DMS153 (cell line): ENCODE results near the gene ITPRID2.
"Not testable (repeated sequence)": the region's sequence is repeated elsewhere in the genome, so short reads cannot be mapped to it uniquely, and the experiment has no call there.

ENCODE experiments used
- DNase-seq: peaks from one replicate; lab custom pipeline; 2025; lab: John Stamatoyannopoulos, UW

The ITPRID2 gene

DNA sequence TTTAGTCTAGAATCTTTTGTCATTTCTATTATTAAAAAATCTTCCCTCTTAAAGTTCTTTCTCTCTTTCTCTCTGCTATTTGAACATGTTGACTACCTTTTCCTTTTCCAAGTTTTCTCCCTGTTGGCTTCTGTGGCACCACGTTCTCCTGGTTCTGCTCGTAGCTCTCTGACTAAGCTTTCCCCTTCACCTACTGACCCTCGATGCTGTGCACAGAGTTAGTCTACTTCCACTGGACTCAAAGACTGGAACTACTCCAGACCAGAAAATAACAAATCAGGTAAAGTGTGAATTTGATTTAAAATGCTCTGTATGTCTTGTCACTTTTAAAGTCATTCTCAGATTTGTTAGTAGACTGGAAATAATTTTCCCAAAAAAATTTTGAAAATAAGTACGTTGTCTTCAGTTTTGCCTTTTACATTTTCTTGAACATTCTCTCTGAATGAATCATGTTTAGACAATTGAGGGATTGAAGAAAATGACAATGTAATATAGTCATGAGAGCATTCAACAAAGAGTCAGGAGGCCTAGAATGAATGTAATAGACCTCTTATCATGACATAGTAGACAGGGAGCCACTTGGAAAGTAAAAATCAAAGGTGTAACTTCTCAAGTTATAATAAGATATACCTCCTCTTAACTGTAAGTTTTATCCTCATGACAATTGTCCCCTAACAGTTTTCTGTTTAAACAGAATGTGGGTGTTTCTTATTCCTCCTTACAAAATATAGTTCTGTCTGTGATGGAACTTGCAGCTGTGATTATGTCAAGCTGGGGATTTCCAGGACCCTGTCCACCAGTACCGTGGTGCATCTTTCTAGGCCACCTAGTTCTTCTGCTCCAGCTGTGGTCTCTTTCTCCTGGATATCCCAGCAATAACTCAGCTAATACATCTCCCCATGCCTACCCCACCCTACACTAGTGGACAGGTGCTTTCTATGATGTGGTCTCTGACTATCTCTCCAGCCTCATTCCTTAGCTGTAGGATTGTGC is 25.5 kb downstream of the ITPRID2 start:
- no peak for DNase-seq

DNA sequence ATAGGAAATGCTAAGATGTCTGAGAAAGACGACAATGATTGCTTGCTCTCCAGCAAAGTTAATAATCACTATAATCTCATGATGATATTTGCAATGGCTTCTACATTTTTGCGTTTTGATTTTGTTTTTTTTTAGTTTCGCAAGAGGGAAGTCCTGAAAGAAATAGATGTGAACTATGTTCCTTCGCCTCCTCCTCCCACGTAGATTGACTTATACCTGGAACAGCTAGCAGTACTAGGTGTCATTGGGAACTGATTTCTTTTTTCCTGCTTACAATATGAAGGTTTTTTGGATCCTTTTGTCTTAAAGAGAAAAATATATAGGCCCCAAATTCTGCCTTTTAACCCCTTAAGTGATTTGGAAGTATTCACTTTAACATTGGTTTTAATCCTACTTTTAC is 26.7 kb downstream of the ITPRID2 start:
- DNase-seq: no peak

DNA sequence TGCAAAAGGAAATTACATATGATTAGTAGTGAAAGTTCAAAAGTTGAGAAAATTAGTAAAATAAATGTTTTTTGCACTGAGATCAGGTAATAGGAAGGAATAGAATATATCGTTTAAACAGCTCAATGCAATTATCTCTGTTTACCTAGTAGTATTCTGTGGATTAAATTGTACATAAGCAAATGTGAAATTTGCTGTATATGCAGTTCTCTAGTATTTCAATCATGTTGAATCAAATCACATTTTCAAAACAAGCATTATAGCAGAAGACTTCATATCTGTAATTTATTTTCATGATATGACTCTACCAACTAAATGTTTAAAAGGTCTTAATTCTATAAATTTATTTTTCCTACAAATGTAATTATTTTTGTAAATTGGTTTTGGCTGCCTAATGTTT is 31.6 kb downstream of the ITPRID2 start:
- DNase-seq: no peak

GRCh38 chr2:181924336-181924735 is 32.8 kb downstream of the ITPRID2 start:
- no peak for DNase-seq

- no peak for DNase-seq
Measured at GRCh38 chr2:181934694-181935093, 43.2 kb downstream of the ITPRID2 start.

- DNase-seq: no peak
Measured at GRCh38 chr2:181937473-181937872, 45.9 kb downstream of the ITPRID2 start.

GRCh38 chr2:181943411-181944124 is 52.0 kb downstream of the ITPRID2 start:
- no peak for DNase-seq

- DNase-seq: no peak
Measured at GRCh38 chr2:181944164-181944913, 52.8 kb downstream of the ITPRID2 start.

DNA sequence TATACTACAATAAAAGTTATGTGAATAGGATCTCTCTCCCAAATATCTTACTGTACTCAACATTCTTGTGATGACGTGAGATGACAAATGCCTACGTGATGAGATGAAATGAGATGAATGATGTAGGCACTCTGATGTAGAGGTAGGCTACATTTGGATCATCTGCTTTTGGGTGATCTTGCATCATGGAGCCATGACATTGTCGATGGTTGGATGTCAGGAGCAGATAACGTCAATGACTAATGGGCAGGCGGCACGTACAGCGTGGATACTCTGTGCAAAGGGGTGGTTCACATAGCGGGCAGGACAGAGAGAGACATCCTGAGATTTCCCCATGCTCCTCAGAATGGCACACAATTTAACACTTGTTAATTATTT is 53.4 kb downstream of the ITPRID2 start:
- no peak for DNase-seq

- no peak for DNase-seq
Measured at GRCh38 chr2:181946444-181947127, 55.1 kb downstream of the ITPRID2 start.

GRCh38 chr2:181947273-181947672 is 55.7 kb downstream of the ITPRID2 start:
- no peak for DNase-seq

- no peak for DNase-seq
Measured at GRCh38 chr2:181948227-181948626, 56.7 kb downstream of the ITPRID2 start.

DNA sequence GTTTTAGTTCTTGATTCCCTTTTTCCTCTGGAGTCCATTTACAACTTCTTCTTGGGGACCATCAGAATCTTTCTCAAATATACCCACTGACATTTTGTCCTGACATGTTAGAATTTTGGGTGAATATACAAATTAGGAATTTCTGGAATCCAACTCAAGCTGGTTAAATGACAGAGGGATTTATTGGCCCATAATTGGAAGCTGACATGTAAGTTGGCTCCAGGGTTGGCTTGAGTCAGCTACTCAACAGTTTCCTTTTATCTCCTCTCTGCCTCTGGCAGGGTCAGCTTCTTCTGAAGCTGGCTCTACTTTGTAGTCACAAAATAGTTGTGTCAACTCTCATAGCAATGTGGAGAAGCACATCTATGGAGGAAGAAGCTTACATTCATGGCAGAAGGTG is 57.5 kb downstream of the ITPRID2 start:
- DNase-seq: no peak

GRCh38 chr2:181952404-181953226 is 61.1 kb downstream of the ITPRID2 start:
- no peak for DNase-seq

GRCh38 chr2:181953881-181954537 is 62.5 kb downstream of the ITPRID2 start:
- DNase-seq: no peak

GRCh38 chr2:181954538-181954883 is 63.0 kb downstream of the ITPRID2 start:
- no peak for DNase-seq

DNA sequence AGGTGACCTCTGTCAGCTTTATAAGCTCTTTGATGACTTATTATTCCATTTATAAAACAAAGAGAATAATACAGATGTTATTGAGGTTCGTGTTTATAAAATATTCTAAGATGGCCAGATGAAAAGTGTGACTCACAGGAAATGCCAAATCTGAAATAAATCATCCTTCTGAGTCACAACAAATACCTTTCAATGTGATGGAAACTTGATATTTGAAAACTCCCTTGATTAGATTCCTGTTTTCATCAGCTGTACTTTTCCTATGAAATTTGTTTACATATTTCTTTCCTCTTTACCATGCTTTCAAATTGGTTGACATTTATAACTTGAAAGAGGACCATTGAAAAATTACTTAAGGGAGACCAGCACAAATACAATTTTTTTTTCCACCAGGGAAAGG is 63.5 kb downstream of the ITPRID2 start:
- peak; percentile 21 for DNase-seq

DNA sequence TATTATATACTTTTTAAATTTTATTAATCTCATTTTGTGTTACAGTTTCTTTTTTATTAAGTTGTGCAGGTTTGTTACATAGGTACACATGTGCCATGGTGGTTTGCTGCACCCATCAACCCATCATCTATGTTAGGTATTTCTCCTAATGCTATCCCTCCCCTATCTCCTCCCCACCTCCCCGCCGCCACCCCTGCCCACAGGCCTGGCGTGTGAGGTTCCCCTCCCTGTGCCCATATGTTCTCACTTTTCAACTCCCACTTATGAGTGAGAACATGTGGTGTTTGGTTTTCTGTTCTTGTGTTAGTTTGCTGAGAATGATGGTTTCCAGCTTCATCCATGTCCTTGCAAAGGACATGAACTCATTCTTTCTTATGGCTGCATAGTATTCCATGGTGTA is 64.3 kb downstream of the ITPRID2 start:
- not testable (repeated sequence) for DNase-seq

GRCh38 chr2:181957668-181958067 is 66.1 kb downstream of the ITPRID2 start:
- no peak for DNase-seq

- no peak for DNase-seq
Measured at GRCh38 chr2:181958726-181959125, 67.2 kb downstream of the ITPRID2 start.

DNA sequence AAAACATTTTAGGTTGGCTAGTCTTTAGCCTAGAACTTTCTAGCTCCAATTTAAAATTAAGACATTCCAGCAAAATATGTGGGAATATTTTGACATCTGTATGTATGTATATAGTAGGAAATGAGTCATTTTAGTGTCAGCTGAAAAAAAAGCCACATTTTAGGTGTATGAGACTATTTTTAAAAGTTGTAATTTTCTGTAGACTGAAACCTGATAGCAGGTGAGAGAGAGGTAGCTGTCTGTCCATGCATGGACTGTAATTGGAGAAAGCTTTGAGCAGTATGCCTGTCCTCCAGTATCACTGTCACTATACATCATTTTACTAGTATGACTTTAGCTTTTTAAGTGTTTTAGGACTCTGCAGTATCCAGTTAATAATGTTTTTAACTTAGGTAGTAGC is 68.0 kb downstream of the ITPRID2 start:
- no peak for DNase-seq
